HG03108 (cell line): Measurements from ENCODE around the gene CD151.

Experiments used
- ATAC-seq: cut with Tn5 transposase; IDR thresholded peaks from one replicate; pipeline ENCODE4 v1.9.1; 2021; ENCODE audit warnings: moderate library complexity; ENCODE audit not compliant: unreplicated experiment

The CD151 gene

DNA sequence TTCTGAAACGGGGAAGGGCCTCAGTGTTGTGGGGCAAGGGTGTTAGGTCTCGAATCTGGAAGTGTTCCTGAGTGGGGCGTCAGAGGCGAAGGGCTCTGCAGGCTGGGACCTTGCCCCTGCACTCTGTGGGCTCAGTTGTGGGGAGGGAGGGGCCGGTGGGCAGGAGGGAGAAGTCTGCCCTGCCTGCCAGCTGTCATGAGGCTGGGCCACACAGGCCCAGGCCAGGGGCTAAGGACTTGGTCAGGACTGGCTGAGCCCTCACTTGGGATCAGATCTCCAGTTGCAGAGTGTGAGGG lies 4.9 kb upstream of the CD151 start, which contains the start of gene CRACR2B:
TSS of gene CRACR2B (plus strand) at position 23 of the 296 bp plus-strand sequence. CDS start 689 bp downstream, outside the sequence.
- ATAC-seq = no peak

DNA sequence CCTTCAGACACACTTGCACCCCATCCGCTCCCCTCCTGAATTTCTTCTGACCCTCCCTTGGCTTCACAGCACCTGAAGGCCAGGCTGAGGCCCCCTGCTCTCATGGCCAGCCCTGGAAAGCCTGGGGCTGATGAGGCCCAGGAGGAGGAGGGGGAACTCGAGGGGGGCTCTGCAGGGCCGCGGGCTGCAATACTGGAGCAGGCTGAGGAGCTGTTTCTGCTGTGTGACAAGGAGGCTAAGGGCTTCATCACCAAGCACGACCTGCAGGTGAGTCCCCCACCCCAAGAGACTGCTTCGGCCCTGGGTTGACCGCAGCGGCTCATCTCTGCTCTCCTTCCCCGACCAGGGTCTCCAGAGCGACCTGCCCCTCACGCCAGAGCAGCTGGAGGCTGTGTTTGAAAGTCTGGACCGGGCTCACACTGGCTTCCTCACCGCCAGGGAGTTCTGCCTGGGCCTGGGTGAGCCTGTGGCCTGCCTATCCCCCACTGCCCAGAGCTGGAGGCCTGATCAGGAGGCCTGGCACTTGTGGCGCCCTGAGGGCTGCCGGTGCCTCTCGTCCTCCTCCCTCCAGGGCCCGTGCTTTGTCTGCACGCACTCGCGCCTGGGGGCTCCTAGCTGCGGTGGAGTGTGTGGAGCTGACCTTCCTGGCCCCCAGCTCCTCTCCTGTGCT lies 4.1 kb upstream of the CD151 start:
- ATAC-seq = no peak

DNA sequence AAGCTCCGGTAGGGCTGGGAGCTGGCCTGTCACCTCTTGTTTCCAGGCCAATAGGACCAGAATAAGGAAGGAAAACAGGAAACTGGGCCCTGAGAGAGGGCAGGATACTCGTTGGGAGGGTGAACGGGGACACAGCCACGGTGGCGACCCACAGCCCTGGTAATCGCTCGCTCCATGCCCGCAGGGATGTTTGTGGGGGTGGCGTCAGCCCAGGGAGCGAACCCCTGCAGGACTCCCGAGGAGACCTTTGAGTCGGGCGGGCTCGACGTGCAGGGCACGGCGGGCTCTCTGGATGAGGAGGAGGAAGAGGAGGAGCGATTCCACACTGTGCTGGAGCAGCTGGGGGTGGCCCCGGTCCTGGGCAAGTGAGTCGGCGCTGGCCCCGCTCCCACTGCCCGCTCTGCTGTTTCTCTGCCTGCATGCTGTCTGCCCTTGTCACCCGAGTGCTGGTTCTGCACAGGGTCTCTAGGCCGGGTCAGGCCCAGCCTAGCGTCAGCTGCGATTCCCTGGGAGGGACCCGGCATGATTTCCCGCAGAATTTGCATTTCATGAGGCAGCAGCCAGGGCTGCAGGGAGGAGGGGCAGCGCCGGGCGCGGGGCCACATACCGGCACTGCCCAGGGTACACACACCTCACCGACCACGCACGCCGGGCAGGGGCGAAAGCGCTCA lies 3.4 kb upstream of the CD151 start:
- no peak for ATAC-seq

DNA sequence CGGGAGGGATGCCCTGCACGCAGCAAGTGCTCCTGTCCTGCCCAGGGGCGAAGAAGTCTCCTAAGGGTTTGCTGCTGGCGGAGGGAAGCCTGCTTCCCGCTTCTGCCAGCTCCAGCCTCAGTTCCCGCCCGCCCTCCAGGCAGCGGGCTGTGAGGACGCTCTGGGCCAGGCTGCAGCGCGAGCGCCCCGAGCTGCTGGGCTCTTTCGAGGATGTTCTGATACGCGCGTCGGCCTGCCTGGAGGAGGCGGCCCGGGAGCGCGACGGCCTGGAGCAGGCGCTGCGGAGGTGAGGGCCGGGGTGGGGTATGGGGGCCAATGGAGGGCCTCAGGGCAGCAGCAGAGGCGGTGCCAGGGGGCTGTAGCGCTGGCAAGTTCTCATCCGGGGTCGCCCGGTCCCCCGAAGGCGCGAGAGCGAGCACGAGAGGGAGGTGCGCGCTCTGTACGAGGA lies 2.9 kb upstream of the CD151 start:
- ATAC-seq = no peak

DNA sequence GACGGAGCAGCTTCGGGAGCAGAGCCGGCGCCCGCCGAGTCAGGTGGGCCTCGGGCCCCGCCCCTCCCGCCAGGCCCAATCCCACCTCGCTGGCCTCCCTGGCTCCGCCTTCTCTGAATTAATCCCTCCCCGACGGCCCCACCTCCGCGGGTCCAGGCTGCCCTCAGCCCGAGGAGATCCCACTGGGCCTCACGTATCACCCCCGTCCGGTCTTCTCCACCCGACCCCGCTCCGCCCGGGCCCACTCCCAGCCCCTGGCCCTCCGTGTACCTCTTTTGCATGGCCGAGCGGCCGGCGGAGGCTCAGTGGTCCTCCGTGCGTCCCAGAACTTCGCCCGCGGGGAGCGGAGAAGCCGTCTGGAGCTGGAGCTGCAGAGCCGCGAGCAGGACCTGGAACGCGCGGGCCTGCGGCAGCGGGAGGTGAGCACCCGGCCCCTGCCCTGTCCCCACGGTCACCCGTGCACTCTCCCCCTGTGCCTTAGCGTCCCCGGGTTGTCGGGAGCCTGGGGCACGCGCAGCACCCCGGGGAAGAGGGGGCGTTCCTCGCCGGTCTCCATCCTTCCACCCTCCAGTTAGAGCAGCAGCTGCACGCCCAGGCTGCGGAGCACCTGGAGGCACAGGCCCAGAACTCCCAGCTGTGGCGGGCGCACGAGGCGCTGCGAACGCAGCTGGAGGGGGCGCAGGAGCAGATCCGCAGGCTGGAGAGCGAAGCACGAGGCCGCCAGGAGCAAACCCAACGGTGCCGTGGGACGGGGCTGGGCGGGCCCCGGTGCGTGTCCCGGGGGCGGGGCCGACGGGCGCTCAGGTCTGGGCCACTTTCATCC lies 2.2 kb upstream of the CD151 start:
- peak; percentile 26 for ATAC-seq

DNA sequence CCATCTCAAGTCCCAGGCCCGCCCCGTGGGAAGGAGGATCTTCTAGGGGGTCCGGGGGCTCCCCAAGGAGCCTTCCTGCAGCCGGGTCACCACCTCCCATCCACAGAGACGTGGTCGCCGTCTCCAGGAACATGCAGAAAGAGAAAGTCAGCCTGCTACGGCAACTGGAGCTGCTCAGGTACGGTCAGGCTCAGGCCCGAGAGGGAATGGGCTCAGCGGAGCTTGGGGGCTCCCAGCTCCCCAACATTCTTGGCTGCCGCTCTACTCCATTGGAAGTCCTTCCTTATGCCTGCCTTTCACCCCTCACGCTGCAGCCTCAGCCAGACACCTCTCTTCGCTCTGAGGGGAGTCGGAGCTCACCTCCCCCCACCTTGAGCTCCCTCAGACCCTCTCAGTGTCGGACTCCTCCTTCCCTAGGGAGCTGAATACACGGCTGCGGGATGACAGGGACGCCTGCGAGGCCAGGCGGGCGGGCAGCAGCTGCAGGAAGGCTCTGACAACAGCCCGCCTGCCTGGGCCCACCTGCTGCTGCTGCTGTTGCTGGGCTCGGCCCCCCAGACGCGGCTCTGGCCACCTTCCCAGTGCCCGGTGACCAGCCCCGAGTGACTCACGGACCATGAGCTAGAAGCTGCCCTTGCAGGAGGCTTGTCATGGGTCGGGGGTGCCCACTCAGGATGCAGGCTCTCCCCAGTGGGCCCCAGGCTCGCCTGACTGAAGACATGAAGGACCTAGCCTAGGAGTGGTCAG lies 1.5 kb upstream of the CD151 start:
- no peak for ATAC-seq

DNA sequence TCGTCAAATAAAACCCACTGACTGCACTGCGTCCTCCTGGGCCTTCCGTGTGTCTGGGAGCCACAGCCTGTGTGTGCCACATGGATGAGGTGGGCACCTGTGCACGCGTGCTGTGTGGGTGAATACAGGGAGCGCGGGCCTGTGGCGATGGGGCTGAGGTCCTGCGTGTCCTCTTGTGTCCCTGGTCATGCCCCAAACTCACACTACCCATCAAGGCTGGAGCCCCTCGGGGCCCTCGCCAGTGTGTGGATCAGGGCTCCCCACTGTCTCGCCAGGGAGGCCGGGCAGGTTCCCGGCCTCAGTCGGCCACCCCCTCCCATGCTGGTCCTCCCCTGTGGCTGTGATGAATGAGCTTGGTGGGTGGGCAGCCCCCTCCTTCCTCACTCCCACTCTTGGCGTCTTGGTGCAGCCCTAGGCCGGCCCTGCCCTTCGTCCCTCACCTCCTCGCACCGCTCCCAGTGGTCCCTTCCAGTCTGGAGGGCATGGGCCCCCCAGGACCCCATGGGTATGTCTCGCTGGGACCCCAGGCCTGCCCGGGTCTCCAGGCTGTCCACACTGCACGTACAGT lies 707 bp upstream of the CD151 start:
- no peak for ATAC-seq

DNA sequence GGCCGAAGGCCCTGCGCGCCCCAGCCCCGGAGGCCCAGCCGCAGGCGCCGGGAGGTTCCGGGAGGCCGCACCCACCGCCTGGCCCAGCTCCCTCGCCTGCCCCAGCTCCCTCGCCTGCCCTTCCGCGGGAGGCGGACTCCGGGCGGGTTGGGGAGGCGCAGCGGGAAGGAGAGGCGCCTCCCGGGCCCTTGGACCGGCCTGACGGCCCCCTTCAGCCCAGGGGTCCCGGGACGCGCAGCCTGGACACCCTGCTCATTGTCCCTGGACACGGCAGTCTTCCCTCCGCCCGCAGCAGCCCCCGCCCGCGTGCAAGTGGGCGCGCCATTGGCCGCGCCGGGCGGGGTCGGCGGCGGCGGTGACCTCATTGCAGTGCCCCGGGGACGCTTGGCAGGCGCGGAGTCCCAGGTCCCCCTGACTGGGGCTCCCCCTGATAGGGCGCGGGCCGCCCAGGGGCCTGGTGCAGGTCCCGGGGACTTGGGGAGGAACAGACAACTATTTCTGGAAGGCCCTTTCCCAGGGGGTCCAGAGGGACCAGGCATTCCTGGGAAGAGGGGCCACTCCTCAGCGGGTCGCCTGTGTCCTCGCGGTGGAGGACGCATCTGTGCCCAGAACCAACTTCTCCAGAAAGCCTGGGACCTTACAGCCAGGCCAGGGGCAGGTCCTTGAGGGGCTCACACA lies 501 bp downstream of the CD151 start:
- ATAC-seq = no peak

DNA sequence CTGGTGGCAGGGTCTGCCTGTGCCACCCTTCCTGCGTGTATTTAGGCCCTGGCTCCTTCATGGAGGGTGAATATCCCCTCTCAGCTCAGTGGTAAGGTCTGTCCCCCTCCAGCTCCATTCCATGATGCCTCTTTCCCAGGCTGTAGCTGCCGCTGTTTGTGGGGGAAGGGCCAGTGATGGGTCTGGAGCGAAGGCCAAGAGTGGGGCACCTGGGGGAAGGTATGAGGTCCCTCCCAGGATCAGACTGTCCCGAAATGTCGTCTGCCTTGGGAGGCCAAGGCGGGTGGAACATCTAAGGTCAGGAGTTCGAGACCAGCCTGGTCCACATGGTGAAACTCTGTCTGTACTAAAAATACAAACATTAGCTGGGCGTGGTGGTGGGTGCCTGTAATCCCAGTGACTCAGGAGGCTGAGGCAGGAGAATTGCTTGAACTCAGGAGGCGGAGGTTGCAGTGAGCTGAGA lies 1.1 kb downstream of the CD151 start:
- ATAC-seq = no peak

DNA sequence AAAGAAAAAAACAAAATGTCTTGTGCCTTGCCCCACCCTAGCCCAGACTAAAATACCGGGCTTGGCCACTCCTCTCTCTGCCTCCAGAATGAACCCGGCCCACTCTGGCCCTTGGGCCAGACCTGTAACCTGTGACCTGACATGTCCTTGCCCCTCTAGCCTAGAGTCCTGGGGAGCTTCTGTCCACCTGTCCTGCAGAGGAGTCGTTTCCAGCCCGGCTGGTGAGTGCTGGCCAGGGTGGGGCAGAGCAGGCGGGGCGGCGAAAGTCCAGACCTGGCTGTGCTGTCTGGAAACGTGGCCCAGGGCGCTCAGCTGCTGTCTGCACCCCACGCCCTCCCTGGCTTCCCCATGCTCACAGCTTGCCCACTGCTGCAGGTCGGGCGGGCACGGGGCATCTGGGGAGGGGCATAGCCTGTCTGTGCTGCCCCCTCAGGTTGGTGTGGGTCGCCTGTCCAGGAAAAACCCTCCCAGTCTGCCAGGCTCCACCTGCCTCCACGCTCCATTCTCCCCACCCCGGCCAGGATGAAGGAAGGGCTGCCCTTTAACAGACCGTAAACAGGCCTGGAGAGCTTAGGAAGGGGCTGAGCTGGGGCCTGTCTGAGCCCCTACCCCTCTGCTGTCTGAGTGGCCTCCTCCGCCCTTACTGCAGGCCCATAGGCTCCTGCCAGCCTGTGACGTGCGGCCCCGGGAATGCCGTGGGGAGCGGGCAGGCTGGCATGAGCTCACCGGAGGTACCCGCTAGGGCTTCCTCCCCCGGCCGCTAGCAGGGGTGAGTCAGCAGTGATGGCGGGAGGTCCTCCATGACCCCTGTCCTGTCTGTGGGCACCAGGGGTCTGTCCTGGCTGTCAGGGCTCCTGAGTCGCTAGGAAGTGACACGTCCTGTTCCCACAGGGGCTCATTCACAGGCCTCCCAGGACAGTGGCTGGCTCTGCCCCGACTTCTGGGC lies 1.9 kb downstream of the CD151 start:
- ATAC-seq = no peak

DNA sequence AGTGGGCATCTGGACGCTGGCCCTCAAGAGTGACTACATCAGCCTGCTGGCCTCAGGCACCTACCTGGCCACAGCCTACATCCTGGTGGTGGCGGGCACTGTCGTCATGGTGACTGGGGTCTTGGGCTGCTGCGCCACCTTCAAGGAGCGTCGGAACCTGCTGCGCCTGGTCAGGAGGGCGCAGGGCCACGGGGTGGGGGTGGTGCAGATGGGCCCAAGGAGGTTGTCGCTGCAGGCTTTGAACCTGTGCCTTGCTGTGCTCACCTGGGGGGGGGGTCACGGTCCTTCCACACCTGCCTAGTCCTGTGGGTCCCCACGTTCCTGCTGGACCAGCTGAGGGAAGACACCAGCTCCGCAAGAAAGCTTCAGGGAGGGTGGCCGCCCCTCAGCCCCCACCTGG lies 3.5 kb downstream of the CD151 start:
- no peak for ATAC-seq

DNA sequence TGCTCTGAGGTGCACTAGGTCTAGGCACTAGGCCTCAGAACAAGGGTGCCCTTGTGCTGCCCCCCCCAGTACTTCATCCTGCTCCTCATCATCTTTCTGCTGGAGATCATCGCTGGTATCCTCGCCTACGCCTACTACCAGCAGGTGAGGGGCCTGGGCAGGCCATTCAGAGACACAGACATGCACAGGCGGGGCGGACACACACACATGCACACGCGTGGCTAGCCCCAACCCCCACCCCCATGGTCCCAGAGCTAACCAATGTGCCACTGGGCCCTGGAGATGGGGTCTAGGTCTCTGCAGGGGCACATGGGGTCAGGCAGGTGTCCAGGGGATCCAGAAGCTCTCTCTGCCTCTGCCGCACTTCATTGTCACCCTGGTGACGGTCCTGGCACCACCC lies 3.9 kb downstream of the CD151 start:
- no peak for ATAC-seq

DNA sequence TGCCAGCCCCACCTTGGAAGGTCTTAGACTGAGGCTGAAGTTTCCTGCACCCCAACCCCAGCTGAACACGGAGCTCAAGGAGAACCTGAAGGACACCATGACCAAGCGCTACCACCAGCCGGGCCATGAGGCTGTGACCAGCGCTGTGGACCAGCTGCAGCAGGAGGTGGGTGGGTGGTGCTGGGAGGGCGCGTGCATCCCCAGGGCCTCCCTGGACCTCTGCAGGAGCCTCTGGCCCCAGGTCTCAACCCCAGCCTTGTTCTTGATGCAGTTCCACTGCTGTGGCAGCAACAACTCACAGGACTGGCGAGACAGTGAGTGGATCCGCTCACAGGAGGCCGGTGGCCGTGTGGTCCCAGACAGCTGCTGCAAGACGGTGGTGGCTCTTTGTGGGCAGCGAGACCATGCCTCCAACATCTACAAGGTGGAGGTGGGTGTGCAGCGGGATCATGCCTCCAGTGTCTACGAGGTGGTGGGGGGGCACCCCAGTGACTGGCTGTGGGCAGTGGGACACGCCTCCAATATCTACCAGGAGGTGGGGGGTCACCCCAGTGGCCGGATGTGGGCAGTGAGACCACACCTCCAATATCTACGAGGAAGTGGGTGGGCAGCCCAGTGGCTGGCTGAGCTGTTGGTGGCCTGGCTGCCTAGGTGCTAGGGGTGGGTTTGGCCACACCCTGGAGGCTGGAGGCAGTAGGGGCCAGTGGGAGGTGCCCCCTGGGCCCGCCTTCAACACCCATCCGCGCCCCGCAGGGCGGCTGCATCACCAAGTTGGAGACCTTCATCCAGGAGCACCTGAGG lies 4.6 kb downstream of the CD151 start:
- ATAC-seq = no peak

DNA sequence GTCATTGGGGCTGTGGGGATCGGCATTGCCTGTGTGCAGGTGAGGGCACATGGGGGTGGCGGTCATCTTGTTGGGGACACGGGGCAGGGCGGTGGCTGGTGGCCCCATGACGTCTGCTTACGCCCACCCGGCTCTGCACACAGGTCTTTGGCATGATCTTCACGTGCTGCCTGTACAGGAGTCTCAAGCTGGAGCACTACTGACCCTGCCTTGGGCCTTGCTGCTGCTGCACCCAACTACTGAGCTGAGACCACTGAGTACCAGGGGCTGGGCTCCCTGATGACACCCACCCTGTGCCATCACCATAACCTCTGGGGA lies 5.2 kb downstream of the CD151 start:
- no peak for ATAC-seq

DNA sequence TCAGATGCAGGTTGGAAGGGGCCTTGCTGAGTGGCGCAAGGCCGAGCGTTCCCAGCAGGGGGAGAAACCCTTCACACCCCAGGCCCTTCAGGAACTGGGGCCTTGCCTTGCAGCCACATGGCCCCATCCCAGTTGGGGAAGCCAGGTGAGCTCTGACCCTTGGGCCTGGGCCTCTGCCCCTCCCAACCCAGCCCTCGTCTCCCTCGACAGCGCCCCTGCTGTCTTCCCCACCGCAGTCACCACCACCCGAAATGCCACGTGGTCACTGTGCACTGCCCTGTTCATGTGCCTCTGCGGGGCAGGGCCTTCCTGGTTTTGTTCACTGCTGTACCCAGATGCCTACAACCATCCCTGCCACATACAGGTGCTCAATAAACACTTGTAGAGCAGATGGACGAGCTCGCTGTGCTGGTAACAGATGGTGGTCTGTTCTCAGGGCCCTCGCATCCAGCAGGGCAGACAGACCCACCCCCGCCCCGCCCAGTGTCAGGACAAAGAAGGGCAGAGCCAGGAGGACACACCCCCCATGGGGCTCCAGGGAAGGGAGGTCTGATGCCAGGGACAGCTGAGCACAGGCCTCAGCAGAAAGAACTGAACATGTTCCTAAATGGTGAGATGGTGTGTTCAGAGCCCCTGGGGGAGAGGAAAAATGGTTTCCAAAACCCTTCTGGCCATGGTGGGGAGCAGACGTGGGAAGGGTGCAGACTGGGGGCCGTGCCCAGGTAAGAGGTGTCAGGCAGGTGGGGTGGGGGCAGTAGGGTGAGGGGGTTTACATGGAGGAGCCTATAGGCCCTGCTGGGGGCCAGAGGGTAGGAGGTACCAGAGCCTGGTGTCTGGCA lies 5.9 kb downstream of the CD151 start:
- no peak for ATAC-seq

DNA sequence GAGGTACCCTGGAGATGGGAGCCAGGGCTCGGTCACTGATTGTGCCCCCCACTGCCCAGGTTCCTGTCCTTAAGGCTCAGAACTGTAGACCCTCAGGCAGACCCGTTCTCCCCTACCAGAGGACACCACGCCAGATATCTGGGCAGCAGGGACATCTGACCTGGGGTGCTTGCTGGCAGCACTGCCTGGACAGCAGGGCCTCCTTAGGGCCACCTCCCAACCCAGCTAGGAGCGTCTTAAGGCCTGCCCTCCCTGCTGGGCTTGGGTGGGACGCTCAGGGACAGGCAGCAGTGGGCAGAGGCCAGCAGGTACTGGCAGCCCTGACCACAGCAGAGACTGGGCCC lies 6.5 kb downstream of the CD151 start:
- ATAC-seq = no peak

DNA sequence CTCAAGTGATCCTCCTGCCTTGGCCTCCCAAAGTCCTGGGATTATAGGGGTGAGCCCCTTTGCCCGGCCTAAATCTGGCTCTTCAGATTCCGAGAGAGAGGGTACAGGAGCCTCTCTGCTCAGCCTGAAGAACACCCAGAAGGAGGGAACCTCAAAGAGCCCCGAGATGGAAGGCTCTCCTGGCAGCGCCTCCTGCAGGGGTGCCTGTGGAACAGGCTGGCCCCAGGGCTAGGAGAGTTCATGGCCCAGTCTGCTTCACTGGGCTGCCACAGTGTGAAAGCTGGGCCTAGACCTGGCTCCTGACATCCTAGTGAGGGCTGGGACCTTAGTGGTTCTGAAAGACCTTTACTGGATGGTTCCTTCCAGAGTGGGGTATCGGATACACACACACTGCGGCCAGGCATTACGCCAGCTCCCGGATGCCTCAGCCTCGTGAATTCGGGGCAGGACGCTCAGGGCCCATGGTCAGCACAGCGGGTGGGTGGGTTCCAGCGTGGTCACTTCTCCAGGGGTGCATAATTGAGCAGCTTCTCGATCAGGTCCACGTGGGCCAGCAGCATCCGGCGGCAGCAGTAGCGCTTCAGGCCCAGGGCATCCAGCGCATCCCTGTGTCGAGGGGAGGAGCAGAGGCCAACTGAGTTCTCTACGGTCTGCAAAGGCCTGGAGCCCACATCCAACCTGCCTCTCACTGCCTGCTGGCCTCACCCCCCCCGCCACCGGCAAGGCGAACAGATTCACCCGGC lies 7.3 kb downstream of the CD151 start:
- no peak for ATAC-seq
